ENCODE results near the gene DEFB118. TPM values are rescaled to one million over a fixed set of nuclear protein-coding genes. Genes with fewer than 3 reads are reported as not detected.

Gene DEFB118
- total RNA-seq, 4 donors from 2014 or later = not detected

DNA sequence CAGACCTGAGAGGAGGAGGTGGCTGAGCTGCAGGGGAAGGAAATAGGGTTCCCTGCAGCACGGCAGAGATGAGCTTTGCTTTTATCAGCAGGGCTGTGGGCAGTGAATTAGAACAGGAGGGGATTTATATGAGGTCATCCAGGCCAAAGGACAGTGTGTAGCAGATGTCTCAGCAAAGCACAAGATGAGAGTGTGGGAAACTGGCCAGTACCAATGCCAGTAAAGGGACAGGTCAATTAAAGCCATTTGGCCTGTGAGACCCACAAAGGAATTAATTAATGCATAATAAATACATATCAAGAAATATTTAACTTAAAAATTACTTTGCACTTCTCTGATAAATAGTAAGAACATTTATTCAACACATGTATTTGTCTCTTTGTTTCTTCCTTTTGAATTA, 22.1 kb downstream of the DEFB118 start, which contains the start of gene DEFB119:
TSS of gene DEFB119 (minus strand) at position 101 of the 400 bp plus-strand sequence. CDS start 107 bp downstream, outside the sequence.
- TF ChIP-seq, protein P1, sequence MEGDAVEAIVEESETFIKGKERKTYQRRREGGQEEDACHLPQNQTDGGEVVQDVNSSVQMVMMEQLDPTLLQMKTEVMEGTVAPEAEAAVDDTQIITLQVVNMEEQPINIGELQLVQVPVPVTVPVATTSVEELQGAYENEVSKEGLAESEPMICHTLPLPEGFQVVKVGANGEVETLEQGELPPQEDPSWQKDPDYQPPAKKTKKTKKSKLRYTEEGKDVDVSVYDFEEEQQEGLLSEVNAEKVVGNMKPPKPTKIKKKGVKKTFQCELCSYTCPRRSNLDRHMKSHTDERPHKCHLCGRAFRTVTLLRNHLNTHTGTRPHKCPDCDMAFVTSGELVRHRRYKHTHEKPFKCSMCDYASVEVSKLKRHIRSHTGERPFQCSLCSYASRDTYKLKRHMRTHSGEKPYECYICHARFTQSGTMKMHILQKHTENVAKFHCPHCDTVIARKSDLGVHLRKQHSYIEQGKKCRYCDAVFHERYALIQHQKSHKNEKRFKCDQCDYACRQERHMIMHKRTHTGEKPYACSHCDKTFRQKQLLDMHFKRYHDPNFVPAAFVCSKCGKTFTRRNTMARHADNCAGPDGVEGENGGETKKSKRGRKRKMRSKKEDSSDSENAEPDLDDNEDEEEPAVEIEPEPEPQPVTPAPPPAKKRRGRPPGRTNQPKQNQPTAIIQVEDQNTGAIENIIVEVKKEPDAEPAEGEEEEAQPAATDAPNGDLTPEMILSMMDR (IDR thresholded peaks at IDR 0.05; ENCODE audit: low read depth) = no peak

DNA sequence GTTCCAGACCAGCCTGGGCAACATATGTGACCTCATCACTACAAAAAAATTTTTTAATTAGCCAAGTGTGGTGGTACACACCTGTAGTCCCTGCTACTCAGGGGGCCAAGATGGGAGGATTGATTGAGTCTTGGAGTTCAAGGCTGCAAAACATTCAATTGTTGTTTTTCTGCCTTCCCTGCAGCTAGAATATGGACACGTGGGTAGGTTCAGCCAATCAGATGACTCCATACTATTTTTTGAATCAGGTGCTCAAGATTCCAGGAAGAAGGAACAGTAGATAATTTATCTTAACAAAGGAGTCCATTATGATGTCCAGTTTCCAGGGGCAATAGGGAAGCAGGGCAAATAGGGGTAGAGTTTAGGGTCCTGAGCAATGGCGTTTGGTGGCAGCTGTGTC, 24.4 kb downstream of the DEFB118 start:
- TF ChIP-seq, protein P1 (IDR thresholded peaks at IDR 0.05; ENCODE audit: low read depth) = no peak

DNA sequence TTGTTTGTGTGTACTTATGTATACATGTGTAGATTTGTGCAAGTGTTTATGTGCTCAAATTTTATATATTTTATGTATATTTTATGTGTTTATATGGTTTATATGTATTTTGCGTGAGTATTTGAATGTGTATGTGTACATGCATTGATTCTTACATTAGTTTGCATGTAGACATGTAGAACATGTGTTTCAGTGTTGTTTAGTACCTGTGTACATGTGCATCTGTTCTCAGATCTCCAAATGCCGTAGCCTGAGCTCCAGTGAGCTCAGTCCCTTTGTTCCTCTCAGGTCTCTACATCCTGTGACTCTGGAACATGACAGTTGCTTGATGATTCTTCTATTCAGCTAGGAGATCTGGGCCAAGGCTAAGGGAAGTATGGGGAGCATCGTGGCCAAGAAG, 26.5 kb downstream of the DEFB118 start:
- TF ChIP-seq, protein P1 (IDR thresholded peaks at IDR 0.05; ENCODE audit: low read depth) = no peak

DNA sequence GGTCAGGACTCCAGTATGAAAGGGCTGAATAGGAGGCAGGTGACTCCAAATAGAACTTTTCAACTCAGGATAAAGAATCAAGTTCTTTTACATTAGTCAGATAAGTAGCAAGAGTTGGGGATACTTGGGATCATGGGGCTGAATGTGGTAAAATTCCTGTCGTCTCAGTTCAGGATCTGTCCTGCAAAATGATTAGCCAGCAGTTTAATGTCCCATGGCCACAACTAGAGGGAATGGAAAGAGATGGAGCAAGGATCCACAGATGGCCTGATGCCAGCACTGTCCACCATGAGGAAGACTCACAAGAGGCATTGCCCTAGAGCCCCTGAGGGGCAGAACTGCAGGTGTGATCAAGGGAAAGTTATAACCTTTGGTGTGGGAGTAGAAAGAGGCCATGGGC, 35.5 kb downstream of the DEFB118 start:
- TF ChIP-seq, protein P1 (IDR thresholded peaks at IDR 0.05; ENCODE audit: low read depth) = no peak

DNA sequence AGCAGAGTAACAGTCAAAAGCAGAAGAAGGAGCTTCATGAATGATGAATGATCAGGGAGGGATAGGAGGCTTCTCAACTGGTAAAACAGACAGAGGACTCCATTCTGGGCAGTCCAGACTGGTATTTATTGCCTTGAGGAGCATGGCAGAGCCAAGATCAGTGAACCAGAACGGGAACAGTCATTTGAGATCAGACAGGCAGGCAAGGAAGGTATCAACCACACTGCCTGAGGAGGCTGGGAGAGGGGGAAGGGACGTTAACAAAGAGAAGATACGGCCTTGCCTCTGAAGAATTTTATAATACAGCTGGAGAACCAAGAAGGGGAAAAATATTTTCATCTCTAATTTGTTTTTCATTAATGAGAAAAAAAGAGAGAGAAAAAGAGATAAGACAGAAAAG, 37.7 kb downstream of the DEFB118 start, which contains the start of gene DEFB121:
TSS of gene DEFB121 (minus strand) at position 101 of the 400 bp plus-strand sequence. CDS start at position 38, 63 bp downstream.
- TF ChIP-seq, protein P1 (IDR thresholded peaks at IDR 0.05; ENCODE audit: low read depth) = no peak

DNA sequence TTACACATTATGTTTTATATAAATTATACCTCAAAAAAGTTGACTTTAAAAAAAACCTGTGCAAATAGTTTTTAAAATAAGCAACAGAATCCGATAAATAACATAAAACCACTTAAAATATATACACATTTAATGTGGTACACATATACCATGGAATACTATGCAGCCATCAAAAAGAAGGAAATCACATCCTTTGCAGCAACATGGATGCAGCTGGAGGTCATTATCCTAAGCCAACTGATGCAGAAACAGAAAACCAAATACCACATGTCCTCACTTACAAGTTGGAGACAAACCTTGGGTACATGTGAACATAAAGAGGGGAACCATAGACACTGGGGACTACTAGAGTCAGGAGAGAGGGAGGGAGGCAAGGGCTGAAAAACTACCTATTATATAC, 41.6 kb downstream of the DEFB118 start:
- TF ChIP-seq, protein P1 (IDR thresholded peaks at IDR 0.05; ENCODE audit: low read depth) = no peak

DNA sequence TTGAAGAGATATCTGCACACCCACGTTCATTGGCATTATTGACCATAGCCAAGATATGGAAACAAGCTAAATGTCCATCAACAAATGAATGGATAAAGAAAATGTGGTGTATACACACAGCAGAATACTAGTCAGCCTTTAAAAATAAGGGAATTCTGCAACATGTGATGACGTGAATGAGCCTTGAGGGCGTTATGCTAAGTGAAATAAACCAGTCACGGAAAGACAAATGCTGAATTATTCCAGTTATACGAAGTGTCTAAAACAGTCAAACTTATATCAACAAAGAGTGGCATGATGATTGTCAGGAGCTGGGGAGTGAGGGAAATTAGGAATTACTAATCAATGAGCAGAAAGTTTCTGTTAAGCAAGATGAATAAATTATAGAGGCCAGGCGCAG, 46.0 kb downstream of the DEFB118 start:
- TF ChIP-seq, protein P1 (IDR thresholded peaks at IDR 0.05; ENCODE audit: low read depth) = no peak
